NCI-H526 treated with DMSO at 0.1 percent for 48 hours (cell line): ENCODE measurements around the gene PPP1R14C.

Experiments used
- DNase-seq: peaks from one replicate; lab custom pipeline; 2025; lab: John Stamatoyannopoulos, UW

Gene PPP1R14C

DNA sequence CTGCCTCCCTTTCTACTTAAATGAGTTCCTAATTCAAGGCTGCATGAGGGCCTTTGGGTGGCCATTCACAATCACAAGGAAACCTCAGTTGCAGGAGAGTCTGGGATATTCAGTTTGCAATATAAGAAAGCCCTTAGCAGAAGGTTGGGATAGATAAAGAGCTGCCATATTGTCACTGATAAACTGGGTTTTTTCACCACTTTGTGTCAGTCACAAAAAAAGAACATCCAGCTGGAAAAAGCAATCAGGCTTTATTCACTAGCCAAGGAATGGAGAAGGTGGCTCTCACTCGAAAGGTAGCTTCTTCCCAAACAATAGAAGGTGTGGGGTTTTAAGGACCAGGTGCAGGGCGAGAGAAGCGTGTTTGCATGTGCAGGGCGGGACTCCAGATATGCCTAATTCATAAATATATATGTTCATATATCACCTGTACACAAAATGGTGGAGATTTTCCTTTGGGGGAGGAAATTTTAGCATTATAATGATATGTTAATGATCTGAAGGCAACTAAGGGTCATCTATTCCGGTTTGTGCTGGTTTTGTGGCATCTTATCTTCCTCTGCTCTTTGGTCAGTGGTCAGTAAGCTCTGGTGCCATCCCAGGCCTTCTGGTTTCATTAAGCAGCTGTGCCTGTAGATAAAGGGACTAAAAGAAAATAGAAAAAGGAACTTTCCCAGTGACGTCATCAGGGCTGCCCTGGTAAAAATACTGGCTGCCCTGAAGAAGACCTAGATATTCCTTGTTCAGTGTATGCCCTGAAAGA lies 128.8 kb downstream of the PPP1R14C start:
- DNase-seq: no peak

DNA sequence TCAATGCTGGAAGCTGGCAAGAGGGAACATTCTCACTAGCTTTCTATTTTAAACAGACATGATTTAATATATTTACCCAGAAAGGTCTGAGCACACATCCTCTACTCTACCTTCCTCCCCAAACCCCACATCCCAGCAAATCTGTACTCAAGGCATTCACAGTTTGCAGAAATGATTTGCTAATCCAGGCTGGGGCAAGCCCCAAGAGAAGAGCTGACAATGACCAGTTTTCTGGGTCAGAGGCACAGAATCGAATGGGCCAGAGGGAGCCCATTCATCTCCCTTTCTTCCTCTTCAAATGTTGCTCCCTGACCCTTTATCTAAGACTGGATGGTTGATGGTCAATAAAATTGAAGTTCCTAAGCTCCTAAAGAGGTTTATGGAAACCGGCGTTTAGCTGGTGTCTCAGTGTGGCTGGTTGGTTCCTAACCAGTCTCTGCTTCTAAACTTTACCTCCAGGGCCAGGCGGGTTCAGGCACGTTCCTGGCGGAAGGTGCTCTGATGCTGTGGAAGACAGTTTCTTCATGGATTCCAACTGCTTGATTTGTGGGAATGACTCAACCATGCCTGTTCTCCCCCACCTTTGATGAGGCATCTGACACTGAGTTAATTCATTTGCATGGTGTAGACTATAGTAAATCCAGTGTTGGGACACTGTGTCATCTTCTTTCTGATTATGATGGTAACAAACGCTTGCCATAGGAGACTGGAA lies 129.6 kb downstream of the PPP1R14C start:
- DNase-seq: no peak

DNA sequence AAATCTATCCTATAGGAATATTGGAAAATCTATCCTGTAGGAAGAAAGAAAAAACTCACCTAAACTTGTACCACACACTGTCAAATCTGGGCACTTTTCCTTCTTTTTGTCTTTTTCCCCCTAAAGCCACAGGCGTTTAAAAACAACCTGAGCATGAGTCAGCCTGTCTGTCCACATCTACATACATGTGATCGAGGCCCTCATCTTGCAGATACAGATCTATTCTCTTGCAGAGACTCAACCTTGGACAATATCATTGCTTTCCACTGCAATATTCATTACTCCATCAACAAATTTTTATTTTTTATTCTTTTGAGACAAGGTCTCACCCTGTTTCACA lies 130.1 kb downstream of the PPP1R14C start:
- DNase-seq: no peak

DNA sequence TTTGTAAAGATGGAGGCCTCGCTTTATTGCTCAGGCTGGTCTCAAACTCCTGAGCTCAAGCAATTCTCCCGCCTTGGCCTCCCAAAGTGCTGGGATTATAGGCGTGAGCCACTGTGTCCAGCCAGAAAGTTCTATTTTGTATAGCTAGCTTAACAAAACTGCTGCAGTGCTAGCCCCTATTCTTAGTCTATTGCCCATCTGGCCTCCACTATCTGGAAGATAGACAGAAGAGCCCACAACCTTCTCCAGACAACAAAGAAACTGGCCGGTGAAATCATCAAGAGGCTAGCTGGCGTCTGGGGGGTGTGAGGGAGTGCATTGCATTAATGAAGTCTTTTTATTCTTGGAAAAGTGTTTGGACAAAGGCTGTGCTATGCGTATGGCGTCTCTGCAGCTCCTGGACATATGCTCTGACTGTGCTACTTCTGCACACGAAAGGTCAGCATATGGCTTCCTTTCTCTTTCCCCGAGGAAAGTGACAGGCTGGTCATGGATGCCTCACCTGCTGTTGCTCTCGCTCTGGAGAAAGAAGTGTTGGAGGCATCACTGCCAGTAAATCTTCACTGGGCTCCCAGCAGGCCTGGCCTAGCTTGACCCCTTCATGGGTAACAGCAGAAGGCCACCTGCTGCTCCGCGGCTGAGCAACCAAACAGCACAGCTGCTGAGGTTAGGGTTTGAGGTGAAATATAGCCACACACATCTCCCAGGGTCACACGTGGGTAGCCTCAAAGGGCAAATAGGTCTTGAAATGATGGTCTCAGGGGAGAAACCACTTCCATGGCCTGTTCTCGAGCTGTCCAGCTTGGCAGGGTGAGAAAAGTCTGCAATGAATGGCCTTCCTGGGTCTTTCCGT lies 130.8 kb downstream of the PPP1R14C start:
- no peak for DNase-seq

DNA sequence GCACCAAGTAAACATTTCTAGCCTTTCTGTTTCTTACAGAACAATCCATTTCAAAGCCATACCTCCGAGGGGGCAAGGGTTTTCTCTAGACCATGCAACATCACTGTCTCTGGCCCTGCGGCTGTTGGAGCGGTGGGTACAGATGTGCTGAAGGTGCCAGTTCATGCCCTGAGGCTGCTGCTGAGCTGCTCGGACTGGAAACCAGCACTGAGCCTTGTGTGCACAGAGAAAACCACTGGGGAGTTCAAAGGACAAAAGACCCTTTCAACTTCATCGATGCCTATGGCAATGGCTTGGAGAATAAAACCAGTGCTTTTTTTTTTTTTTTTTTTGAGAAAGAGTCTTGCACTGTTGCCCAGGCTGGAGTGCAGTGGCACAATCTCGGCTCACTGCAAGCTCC lies 132.6 kb downstream of the PPP1R14C start:
- no peak for DNase-seq

- no peak for DNase-seq
Measured at GRCh38 chr6:150276168-150276936, 133.5 kb downstream of the PPP1R14C start.

DNA sequence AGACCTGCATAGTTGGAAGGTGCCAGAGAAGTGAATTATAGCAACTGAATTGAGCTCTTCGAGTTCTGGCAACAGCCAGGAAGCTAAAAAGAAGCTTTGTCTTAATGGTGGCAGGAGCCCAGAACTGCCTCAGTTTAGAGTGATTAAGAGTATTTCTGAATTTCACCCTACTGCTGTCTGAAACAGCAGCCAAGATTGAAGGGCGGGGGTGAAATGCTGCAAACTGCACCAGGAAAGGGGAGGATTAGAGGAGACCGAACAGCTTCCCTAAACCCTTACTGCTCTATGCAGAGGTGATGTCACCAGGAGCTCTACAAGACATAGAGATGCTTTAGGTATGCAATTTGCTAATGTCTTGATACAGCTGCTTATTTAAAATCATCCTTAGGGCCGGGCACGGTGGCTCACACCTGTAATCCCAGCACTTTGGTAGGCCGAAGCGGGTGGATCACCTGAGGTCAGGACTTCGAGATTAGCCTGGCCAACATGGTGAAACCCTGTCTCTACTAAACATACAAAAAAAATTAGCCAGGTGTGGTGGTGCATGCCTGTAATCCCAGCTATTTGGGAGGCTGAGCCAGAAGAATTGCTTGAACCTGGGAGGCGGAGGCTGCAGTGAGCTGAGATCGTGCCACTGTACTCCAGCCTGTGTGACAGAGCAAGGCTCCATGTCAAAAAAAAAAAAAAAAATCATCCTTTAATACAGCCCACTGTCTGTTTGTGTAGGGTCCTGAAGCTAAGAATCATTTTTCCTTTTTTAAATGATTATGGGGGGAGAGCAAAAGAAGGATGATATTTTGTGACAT lies 134.3 kb downstream of the PPP1R14C start:
- DNase-seq: no peak

DNA sequence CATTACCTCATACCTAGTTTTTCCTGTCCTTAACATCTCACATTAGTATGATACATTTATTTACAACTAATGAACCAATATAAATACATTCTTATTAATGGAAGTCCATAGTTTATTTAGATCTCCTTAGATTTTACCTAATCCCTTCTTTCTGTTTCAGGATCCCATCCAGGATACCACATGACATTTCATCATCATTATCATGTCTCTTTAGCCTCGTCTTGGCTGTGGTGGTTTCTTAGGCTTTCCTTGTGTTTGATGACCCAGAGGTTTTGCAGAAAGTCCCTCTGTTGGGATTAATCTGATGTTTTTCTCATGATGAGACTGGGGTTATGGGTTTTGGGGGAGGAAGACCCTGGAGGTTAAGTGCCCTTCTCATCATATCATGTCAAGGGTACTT lies 136.7 kb downstream of the PPP1R14C start:
- DNase-seq: no peak

GRCh38 chr6:150280703-150281102 lies 137.9 kb downstream of the PPP1R14C start:
- DNase-seq: no peak

DNA sequence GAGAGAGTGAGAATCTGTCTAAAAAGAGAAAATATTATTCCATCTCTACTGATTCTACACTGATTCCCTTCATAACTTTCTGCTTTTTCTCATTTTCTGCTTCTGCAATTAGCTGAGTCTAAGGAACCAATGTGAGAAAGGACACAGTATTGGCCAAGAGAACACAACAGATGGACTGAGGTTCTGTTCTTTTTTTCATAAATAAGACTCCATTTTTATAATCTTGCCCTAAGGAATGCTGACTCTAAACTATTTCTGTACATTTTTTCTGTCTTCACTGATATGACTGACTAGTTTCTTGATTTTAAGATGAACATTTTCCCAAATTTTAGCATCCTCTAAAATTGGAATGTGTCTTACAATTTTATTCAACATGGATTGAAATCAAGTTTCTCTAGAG lies 138.9 kb downstream of the PPP1R14C start:
- no peak for DNase-seq

GRCh38 chr6:150282806-150283205 lies 140.0 kb downstream of the PPP1R14C start:
- DNase-seq: no peak

- no peak for DNase-seq
Measured at GRCh38 chr6:150286460-150286859, 143.6 kb downstream of the PPP1R14C start.

- DNase-seq: no peak
Measured at GRCh38 chr6:150286912-150287311, 144.1 kb downstream of the PPP1R14C start.

DNA sequence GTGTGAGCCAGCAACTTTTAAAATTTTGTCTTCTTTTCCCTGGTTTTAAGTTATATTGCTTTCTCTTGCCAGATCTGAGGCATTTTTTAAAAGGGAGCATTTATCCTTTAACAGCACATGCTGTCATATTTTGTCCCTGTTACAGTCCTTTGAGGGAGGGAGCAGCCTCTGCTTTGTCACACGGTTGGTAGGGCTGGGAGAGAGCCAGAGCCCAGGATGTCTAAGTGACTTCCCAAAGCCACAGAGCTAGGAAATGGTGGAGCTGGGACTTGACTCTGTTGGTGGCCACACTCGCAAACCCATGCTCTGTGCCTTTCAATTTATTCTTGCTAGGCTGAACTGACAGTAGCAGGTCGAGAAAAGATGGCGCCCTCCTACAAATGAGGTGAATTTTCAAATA lies 145.6 kb downstream of the PPP1R14C start:
- no peak for DNase-seq

- DNase-seq: no peak
Measured at GRCh38 chr6:150289454-150290071, 146.7 kb downstream of the PPP1R14C start.

DNA sequence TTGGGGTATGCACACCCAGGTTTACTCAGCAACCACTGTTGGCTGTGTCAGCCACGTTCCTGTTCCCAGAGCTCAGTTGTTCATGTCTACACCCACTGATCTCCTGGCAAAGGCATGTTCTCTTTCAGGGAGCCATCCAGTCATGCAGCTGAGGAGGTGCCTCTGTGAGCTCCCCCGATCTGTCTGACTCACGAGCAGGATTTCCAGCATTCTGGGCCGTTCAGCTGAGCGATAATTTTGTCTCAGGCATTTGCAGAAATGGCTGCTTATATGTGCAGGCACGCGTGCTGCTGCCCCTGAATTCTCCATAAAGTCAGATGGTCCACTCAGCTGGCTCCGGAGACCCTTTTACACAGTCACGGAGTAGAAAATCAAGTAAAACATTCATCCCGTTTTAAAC lies 147.6 kb downstream of the PPP1R14C start:
- no peak for DNase-seq

GRCh38 chr6:150291968-150292710 lies 149.3 kb downstream of the PPP1R14C start:
- no peak for DNase-seq

DNA sequence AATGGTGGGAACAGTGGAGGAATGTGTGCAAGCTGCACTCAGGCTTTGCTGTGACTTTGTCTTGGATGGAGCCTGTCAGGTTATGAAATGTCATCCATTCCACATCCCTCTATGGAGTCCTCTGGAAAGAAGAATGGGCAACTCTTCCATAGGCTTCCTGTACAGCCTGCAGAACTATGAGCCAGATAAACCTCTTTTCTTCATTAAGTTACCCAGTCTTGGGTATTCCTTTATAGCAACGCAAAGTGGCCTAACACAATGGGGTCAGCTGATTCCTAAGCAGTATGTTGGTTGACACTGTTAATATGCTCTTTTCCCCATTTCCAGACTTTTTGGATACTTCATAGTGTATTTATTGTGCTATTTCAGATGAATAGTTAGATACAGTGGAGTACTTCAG lies 150.2 kb downstream of the PPP1R14C start:
- no peak for DNase-seq

- DNase-seq: no peak
Measured at GRCh38 chr6:150293423-150294173, 150.8 kb downstream of the PPP1R14C start.
